ENCODE results near the gene TULP4. TPM values are rescaled to one million over a fixed set of nuclear protein-coding genes. Genes with fewer than 3 reads are reported as not detected.
"Not testable (repeated sequence)": the region's sequence is repeated elsewhere in the genome, so short reads cannot be mapped to it uniquely, and the experiment has no call there.

The TULP4 gene
- total RNA-seq, 1 donor from 2014 or later = 86.1 TPM

DNA sequence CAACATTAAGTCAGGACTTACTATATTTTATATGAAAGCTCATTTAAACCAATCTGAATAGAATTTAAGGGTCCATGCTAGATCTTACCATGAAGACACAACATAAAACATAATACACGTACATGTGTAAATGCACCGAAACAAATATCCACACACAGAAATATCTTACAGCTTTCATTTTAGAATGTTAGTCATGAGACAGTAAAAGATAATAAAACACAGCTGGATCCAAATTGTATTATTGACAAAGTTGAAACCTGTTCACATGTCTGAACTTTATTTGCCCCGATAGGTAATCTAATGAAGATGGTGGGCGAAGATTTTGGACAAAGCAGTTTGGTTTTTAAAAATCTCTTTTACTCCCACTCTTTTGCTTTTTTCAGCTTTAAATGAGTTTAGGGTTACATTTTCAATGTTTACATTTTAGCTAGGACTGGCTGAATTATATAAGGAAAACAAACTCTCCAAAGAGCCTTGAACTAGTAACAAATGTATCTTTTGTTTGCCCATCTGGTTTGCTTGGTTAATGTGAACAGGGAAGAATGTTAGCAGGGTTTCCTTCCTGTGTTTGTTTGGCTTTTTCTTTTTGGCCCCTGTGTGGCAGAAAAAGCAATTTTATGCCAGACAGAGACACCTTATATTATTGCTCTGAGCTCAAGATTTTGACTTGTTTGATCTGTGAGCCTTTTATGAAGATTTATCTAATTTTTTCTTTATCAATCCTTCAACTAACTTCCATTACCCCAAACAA is 242.5 kb downstream of the TULP4 start:
- ATAC-seq = no peak
- DNase-seq (ENCODE audit: low spot score) = no peak
- intact Hi-C loops (cut with DNase I) = no loop called here

DNA sequence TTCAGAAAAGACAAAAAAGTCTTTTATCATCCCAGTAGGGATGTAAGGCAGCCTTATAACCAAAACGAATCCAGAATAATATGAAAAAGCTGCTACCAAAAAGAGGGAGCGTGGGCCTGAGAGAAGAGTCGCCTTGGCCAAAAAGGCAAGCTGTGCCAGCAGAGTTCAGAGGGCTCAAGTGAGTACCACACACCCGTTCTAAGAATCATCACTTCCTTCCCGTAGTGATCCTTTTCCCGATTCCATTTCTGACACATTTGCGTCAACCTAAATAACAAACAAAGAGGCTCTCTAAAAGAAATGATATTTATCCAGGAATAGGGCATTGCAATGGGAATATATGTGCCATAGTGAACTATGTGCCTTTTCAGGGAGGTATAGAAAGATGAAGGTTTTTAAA is 243.8 kb downstream of the TULP4 start:
- DNase-seq (ENCODE audit: low spot score) (no peak), ATAC-seq (no peak)
- intact Hi-C loops (cut with DNase I) = no loop called here

DNA sequence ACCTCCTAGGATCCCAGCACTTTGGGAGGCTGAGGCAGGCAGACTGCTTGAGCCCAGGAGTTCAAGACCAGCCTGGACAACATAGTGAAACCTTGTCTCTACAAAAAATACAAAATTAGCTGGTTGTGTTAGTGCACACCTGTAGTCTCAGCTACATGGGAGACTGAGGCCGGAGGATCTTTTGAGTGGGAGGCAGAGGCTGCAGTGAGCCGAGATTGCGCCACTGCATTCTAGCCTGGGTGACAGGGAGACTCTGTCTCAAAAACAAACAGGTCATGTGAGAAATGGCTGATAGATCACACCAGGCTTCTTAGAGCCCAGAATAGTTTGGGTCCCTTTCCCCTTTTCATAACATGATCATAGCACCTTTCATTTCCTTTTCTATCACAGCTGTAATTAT is 244.8 kb downstream of the TULP4 start:
- DNase-seq (ENCODE audit: low spot score); ATAC-seq; intact Hi-C loops (cut with DNase I): not testable (repeated sequence)

DNA sequence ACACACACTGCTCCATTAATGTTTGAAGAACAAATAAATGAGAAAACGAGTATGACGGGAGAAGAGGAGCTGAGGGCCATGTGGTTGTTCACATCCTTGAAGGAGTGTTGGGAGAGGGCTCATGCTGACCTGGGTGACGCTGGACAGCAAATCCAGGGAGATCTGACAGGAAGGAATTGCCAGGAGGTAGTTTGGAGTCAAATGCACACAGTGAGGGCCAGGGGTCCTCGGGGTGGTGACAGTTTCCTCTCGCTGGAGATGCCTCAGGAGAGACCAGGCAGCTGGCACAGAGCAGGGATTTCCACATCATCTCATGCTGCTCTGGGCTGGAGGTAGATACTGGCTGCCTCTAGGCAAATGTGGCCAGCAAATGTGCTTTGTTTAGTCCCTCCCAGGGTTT is 245.7 kb downstream of the TULP4 start:
- intact Hi-C loops (cut with DNase I) = no loop called here
- no peak for ATAC-seq
- DNase-seq (ENCODE audit: low spot score) = no peak

DNA sequence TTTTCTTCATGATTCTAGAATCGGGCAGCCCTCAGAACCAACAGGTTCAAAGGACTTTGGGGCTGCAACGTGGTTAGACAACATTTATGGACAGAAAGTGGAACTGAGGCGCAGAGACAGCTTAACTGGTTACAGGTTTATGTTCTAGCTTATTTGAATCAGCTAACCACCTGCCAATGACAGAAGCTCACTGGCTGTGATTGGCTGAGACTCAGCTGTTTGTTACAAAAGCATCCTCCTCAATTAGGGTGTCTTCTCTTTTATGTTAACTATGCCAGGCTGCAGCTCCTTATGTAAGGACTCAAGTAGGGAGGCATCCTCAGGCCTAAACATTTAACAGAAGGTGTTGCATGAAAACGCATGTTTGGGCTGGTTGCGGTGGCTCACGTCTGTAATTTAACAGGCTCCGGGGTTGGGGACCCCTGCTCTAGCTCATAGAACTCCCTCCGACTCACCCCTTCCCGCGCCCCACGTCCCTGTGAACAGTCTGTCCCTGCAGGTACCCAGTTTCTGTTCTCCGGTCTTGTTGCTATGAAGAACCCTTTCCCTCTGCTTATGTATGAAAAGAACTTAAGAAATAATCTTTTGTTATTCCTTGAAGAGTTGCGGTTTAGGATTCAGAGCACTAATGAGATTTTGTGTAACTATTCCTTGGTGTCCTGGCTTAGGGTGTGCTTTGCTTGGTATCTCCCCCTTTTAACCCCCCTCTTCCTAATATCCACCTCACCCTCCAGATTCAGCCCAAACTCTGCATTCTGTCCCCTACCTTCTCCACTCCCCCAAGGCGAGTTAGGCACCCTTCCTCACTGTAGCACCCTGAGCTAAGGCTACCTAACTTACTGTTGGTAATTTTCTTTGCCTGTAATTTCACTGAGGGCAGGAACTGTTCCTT is 246.4 kb downstream of the TULP4 start:
- intact Hi-C loops (cut with DNase I) = no loop called here
- ATAC-seq (no peak), DNase-seq (ENCODE audit: low spot score) (no peak)

DNA sequence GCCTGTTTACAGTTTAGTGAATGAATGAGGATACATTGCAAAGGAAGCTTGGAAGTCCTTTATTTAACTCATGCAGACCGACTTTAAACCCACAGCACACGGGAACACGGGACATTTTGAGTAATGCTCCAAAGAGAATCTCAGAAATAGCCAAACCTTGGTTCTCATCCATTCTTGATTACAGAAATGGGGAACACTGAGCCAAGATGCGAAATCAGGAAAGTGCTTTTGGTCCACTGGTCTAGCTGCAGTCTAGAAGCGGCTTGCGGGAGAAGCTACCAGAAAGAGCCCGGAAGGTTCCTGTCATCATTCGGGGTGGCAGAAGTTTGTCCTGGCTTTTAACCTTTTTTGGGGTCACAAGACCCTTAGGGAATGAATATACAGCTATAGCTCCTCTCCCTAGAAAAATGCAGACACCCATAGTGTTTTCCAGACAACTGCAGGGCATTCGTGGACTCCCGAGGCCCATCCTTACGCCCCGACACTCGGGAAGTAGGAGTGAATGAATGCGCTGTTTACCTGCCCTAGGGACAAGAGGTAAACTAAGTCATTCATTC is 247.2 kb downstream of the TULP4 start:
- ATAC-seq (no peak), DNase-seq (ENCODE audit: low spot score) (no peak)
- intact Hi-C loops (cut with DNase I) = no loop called here

DNA sequence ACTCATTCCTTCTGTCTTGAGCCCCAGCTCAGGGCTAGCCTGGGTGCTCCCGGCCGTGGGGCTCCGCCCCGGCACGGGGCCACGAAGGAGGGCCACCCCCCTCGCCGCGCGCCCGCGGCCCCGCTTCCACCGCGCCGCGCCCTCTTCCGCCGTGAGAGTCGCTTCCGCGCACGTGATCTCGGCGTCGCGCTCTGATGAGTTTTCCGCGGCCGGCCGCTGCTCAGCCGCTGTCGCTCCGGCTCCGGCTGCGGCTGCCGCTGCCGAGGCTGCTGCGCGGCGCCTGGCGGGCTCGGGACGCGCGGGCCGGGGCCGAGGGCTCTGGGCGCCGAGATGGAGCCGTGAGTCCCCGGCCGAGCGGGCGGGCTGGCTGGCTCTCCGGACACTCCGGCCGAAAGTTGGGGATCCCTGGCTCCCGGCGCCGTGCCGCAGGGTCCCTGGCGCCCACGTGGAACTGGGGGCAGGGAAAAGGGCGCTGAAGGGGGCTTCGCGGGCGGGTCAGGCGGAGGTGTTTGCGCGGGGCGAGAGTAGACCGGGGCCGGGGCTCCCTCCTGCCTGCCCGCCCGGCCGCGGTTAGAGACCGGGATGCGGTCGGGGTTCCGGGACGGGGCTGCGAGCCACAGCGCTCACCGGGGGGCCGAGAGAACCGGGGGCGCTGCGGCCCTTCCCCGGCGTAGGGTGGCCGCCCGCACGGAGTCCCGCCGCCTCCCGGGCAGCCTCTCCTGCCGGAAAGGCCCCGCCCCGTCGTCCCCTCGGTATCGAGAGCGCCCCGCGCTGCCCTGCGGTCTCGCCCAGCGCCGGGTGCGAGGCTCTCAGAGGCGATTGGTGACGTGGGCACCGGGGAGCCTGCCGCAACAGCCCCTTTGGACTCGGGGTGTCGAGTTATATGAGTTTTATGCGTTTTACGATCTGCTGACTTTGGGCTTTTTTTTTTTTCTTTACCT is 247.9 kb downstream of the TULP4 start, which contains the start of gene TMEM181:
Gene TMEM181, plus strand, starts transcription at position 197 of the 941 bp plus-strand sequence. Its CDS starts 134 bp downstream, at position 331.
- intact Hi-C loops (cut with DNase I) = no loop called here
- ATAC-seq (peak; percentile 96), DNase-seq (ENCODE audit: low spot score) (peak; percentile 92)

DNA sequence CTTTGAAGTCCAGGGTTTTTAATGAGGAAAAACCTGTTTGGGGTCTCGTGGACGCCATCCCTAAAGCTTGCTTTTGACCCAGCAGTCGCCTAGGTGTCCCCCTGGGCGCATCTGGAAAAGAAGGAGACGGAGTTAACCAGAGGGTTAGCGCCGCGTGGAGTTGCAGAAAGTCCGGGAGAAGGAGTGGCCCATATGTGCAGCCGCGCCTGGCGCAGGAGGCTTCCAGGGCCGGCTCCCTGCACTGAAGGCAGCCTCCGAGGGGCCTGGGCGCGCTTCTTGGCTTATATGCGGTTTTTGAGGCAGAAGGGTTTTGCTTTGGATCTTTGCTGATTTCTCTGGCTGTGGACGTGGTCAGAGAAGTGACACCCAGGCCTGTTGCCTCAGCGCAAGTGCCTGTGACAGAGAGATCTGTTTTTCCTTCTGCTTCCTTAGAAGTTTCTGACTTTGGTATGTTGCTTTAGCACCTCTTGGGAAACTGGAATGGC is 248.6 kb downstream of the TULP4 start:
- intact Hi-C loops (cut with DNase I) = no loop called here
- peak; percentile 45 for ATAC-seq
- DNase-seq (ENCODE audit: low spot score) = no peak

Other genes starting within 250 kb of the TULP4 start
- 9.4 TPM for gene SERAC1, start 144.2 kb upstream of the TULP4 start, total RNA-seq
- 20.9 TPM for gene GTF2H5, start 144.1 kb upstream of the TULP4 start, total RNA-seq
- gene TMEM181, start 247.6 kb downstream of the TULP4 start, total RNA-seq = 18.4 TPM